Gastrocnemius medialis (tissue), 4 donors: ENCODE results near the gene RNMT. TPM values are rescaled to one million over a fixed set of nuclear protein-coding genes. Genes with fewer than 3 reads are reported as not detected.

Source experiments
- ATAC-seq, 2 donors: fragments of 150-250 bp; one replicate each; pipeline ENCODE4 v1.9.1; 2016
- DNase-seq, 2 donors: peaks; one replicate each; pipeline ENCODE4 v3.0.0-alpha.2; 2019
- H3K27ac ChIP-seq, 4 donors: fragments of 200-600 bp; sonication (generic); 1 replicate in 1 of 4; 2 replicates in 3 of 4; pipeline ENCODE4 v1.5.1; 2016 to 2018; ENCODE audit warnings: mild to moderate bottlenecking in 2 of 4, moderate library complexity in 1 of 4
- H3K27me3 ChIP-seq, 3 donors: fragments of 200-600 bp; sonication (generic) in 2 of 3; 1 replicate in 1 of 3; 2 replicates in 2 of 3; pipeline versions ENCODE4 v1.5.1 to v1.6.0; 2016 to 2019; ENCODE audit warnings: mild to moderate bottlenecking in 1 of 3, moderate library complexity in 1 of 3
- H3K36me3 ChIP-seq, 2 donors: fragments of 200-600 bp; sonication (generic) in 1 of 2; one replicate each; pipeline ENCODE4 v1.5.1; 2017 to 2018
- H3K4me1 ChIP-seq, 2 donors: fragments of 200-600 bp; sonication (generic) in 1 of 2; one replicate each; pipeline ENCODE4 v1.5.1; 2016 to 2017; ENCODE audit warnings: mild to moderate bottlenecking in 2 of 2
- H3K4me3 ChIP-seq, 4 donors: fragments of 200-600 bp; sonication (generic) in 3 of 4; 1 replicate in 1 of 4; 2 replicates in 3 of 4; pipeline ENCODE4 v1.5.1; 2016 to 2019; ENCODE audit warnings: mild to moderate bottlenecking in 2 of 4
- H3K9me3 ChIP-seq, 3 donors: fragments of 200-600 bp; sonication (generic) in 2 of 3; 1 replicate in 1 of 3; 2 replicates in 2 of 3; pipeline ENCODE4 v1.5.1; 2016 to 2019
- CTCF ChIP-seq, 5 experiments: fragments of 450-650 bp in 3 of 5; fragments of 200-600 bp in 2 of 5; sonication (generic) in 2 of 5; IDR thresholded peaks in 4 of 5; conservative IDR thresholded peaks in 1 of 5; 1 replicate in 4 of 5; 2 replicates in 1 of 5; pipeline ENCODE4 v1.5.1; 2016 to 2019; ENCODE audit warnings: antibody characterized with exemption in 5 of 5, mild to moderate bottlenecking in 3 of 5, moderate library complexity in 3 of 5
- POLR2A ChIP-seq, 2 donors: fragments of 450-650 bp; IDR thresholded peaks; one replicate each; pipeline ENCODE4 v1.6.1; 2017; ENCODE audit warnings: antibody characterized with exemption in 2 of 2, mild to moderate bottlenecking in 2 of 2, moderate library complexity in 2 of 2
- in situ Hi-C, 4 donors: fragments of 200-750 bp; cut with MboI; loops; one replicate each; pipeline versions ENCODE4 v1.15.0 to v1.8.0; 2017; ENCODE audit warnings: low sequenced_read_pairs in 4 of 4
- intact Hi-C: fragments of 100-400 bp; cut with DNase I; formaldehyde crosslinking; loops from one replicate; pipeline ENCODE4 v1.15.1; 2023; ENCODE audit warnings: low total_unique reads
- total RNA-seq, 4 donors: library from RNA; depleted of rRNA; stranded (reverse); fragments of >200 nt; gene quantifications; one replicate each; pipeline versions ENCODE4 v1.1.0 to v1.2.3, GENCODE V29; 2016

The RNMT gene
- total RNA-seq, 4 donors from 2014 or later = 12.9 to 24.1 (median 18.6) TPM

- Histone ChIP-seq H3K4me3 (no peak overlapping the region), H3K4me1 (peaks cover 7 to 9% of the 10 kb centered on the region in 2 donors), H3K27ac (no peak overlapping the region), H3K36me3 (no peaks in the 10 kb centered on the region), H3K27me3 (no peaks in the 10 kb centered on the region), H3K9me3 (no peaks in the 10 kb centered on the region)
- intact Hi-C loops = no loop called here
- in situ Hi-C loops = loop anchor here in 1 of 4 donors (25.0 kb wide), 2 partner anchors 153 to 503 kb away; partner anchors contain the start of gene LDLRAD4
- DNase-seq (no peak), ATAC-seq (no peak)
- no peak for TF ChIP-seq CTCF (IDR thresholded peaks at IDR 0.05 in 4 of 5, conservative IDR thresholded peaks at IDR 0.05 in 1 of 5)
- TF ChIP-seq POLR2A (IDR thresholded peaks at IDR 0.05) = no peak
Observed at GRCh38 chr18:13715330-13715729, 11.1 kb upstream of the RNMT start.

GRCh38 chr18:13716916-13717315 lies 9.6 kb upstream of the RNMT start:
- TF ChIP-seq CTCF (IDR thresholded peaks at IDR 0.05 in 4 of 5, conservative IDR thresholded peaks at IDR 0.05 in 1 of 5) = no peak
- DNase-seq (no peak), ATAC-seq (no peak)
- no peaks in the 10 kb centered on the region for H3K27me3 ChIP-seq
- H3K4me1 ChIP-seq = peaks cover 7 to 9% of the 10 kb centered on the region in 2 donors
- no peaks in the 10 kb centered on the region for H3K9me3 ChIP-seq
- intact Hi-C loops (no loop called here), in situ Hi-C loops (loop anchor here in 1 of 4 donors (25.0 kb wide), 2 partner anchors 155 to 505 kb away; partner anchors contain the start of gene LDLRAD4)
- no peak overlapping the region for H3K4me3 ChIP-seq
- no peak overlapping the region for H3K27ac ChIP-seq
- H3K36me3 ChIP-seq = no peaks in the 10 kb centered on the region

- Histone ChIP-seq H3K4me3 (no peak overlapping the region), H3K4me1 (peaks cover 3 to 8% of the 10 kb centered on the region in 2 donors), H3K36me3 (no peaks in the 10 kb centered on the region), H3K27ac (no peak overlapping the region), H3K9me3 (no peaks in the 10 kb centered on the region), H3K27me3 (no peaks in the 10 kb centered on the region)
- DNase-seq = no peak
- intact Hi-C loops (loop anchor here (10.0 kb wide), 3 partner anchors 345 to 1345 kb away; partner anchors contain the start of genes AFG3L2, CEP76 and PSMG2), in situ Hi-C loops (loop anchor here in 2 of 4 donors (10.0 to 25.0 kb wide), 3 partner anchors 158 to 508 kb away; partner anchors contain the start of gene LDLRAD4 (in 1 of the 2))
- ATAC-seq = no peak
- TF ChIP-seq POLR2A (IDR thresholded peaks at IDR 0.05) (no peak), CTCF (IDR thresholded peaks at IDR 0.05 in 4 of 5, conservative IDR thresholded peaks at IDR 0.05 in 1 of 5) (no peak)
Observed at GRCh38 chr18:13720123-13720522, 6.3 kb upstream of the RNMT start.

- Histone ChIP-seq H3K27me3 (no peaks in the 10 kb centered on the region), H3K9me3 (no peaks in the 10 kb centered on the region), H3K4me1 (peaks cover 10 to 13% of the 10 kb centered on the region in 2 donors), H3K4me3 (no peak overlapping the region), H3K27ac (no peak overlapping the region), H3K36me3 (no peaks in the 10 kb centered on the region)
- ATAC-seq = no peak
- intact Hi-C loops = loop anchor here (10.0 kb wide), 3 partner anchors 346 to 1346 kb away; partner anchors contain the start of genes AFG3L2, CEP76 and PSMG2
- no peak for DNase-seq
- TF ChIP-seq POLR2A (IDR thresholded peaks at IDR 0.05) = no peak
- no peak for TF ChIP-seq CTCF (IDR thresholded peaks at IDR 0.05 in 4 of 5, conservative IDR thresholded peaks at IDR 0.05 in 1 of 5)
- in situ Hi-C loops = loop anchor here in 2 of 4 donors (10.0 to 25.0 kb wide), 3 partner anchors 159 to 509 kb away; partner anchors contain the start of gene LDLRAD4 (in 1 of the 2)
Observed at GRCh38 chr18:13720847-13721246, 5.6 kb upstream of the RNMT start.
